HG03095 (cell line): ENCODE results near the gene KLHDC4.
"Not testable (repeated sequence)": the region's sequence is repeated elsewhere in the genome, so short reads cannot be mapped to it uniquely, and the experiment has no call there.

Experiments
- ATAC-seq: cut with Tn5 transposase; IDR thresholded peaks from one replicate; pipeline ENCODE4 v1.9.1; 2021; ENCODE audit warnings: moderate library complexity; ENCODE audit not compliant: unreplicated experiment

Gene KLHDC4

DNA sequence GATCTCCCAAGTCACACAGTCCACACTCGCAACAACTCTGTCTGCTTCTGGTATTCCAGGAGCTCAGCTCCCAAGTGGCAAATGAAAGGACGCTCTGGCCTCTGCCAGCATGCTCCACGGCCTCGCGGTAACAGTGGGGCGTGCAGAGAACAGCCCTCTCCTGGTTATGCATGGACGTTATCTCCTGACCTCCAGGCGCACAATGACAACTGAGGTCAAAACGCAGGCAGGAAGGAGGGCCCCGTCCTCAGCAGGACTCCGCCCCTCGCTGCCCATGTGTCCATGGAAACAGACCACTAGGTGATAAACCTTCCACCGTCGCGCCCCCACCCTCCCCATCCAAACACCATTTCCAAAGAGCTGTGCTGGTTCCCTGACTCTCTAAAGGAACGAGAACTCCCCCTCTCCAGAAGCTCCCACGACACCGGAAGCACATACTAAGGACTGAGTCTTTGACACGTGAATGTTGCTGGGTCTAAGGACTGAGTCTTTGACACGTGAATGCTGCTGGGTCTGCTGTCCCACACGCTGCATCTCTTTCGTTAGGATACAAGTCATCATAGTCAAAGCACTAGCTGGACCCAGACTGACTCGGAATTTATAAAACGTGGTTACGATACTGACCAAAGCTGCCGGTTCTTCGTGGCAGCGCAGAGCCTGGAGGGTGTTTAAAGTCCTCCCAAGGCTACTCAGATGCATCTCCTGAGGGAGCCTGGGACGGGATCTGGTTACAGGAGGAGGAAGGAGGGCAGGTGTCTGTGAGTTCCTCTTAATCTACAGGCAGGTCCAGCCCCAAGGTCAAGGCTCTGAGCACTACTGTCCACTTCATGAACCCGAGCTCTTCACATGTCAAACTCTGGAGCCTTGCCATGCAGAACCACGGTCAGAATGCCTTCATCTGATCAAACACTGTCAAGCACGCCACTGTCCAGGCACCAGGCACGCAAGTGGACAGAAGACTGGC lies 43.9 kb downstream of the KLHDC4 start:
- ATAC-seq = no peak

GRCh38 chr16:87720446-87720845 lies 45.3 kb downstream of the KLHDC4 start:
- ATAC-seq = no peak

GRCh38 chr16:87718831-87719230 lies 47.0 kb downstream of the KLHDC4 start:
- ATAC-seq = not testable (repeated sequence)

- no peak for ATAC-seq
Observed at GRCh38 chr16:87715658-87716057, 50.1 kb downstream of the KLHDC4 start.

GRCh38 chr16:87715231-87715630 lies 50.6 kb downstream of the KLHDC4 start:
- no peak for ATAC-seq

DNA sequence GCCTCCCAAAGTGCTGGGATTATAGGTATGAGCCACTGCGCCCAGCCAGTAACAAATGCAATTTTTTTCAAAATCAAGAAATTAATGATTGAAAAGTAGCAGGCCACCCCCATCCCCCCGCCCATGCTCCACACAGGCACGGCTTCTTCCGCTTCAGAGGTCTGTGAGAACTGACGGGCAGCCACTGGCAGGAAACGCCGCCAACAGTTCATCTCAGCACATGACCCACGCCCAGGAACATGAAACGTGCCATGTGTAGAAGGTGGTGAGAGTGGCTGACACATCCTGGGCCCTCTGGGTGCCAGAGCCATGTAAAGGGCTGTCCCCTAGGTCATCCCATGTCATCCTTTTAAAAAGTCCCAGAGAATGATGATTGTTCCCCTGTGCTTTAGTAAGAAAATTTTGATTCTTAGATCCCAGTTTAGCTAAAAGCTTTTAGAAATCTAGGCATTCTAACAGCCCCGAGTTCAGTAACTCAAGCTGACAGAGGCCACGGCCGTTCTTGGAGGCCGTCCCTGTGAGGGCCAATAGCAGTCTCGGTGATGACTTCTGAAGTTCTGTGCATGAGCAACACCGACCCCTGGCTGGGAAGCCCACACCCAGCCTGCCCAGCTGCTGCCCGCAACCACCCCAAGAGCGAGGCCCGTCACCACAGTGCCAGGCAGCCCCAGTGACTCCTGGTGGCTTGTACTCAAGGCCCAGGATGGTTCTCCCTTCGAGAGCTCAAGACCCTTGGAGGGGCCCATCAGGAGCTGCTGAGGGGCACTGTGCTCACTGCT lies 52.1 kb downstream of the KLHDC4 start:
- ATAC-seq = no peak

- ATAC-seq = no peak
Observed at GRCh38 chr16:87712184-87712762, 53.5 kb downstream of the KLHDC4 start.

DNA sequence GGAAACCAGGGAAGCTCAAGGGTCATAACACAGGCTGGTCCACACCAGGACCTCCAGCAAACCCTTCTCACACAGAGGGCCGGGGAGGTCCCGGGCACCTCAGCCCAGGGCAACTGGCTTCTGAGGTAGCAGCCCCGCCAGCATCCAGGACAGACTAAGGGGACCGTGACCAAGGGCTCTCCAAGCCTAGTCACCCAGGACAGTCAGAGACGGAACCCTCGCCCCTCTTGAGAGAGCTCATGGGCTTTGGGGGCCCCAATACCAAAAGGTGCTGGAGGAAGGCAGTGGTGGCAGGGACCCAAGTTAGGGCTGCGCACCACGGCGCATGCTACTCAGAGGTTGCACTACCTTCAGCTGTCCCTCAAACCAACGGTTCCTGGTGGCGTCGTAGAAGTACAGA lies 54.9 kb downstream of the KLHDC4 start:
- ATAC-seq = no peak

DNA sequence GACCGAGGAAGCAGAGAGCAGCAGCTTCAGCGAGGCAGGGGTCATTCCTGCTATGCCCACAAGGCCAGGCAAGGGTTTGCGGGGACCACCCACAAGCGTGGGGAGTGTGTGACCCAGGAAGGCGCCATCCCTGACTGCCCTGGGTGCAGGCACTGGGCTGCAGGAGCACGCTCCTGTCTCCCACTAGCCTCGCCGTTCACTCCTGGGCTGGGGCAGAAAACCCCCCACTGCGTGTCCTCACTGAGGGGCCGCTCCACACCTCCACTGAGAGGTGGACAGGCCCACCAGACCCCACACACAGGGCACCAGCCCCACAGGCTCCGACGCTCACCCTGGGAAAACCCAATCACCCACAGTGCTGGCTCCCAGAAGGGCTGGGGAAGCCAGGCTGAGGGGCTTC lies 56.1 kb downstream of the KLHDC4 start:
- ATAC-seq = no peak

GRCh38 chr16:87708881-87709638 lies 56.7 kb downstream of the KLHDC4 start:
- ATAC-seq = no peak

DNA sequence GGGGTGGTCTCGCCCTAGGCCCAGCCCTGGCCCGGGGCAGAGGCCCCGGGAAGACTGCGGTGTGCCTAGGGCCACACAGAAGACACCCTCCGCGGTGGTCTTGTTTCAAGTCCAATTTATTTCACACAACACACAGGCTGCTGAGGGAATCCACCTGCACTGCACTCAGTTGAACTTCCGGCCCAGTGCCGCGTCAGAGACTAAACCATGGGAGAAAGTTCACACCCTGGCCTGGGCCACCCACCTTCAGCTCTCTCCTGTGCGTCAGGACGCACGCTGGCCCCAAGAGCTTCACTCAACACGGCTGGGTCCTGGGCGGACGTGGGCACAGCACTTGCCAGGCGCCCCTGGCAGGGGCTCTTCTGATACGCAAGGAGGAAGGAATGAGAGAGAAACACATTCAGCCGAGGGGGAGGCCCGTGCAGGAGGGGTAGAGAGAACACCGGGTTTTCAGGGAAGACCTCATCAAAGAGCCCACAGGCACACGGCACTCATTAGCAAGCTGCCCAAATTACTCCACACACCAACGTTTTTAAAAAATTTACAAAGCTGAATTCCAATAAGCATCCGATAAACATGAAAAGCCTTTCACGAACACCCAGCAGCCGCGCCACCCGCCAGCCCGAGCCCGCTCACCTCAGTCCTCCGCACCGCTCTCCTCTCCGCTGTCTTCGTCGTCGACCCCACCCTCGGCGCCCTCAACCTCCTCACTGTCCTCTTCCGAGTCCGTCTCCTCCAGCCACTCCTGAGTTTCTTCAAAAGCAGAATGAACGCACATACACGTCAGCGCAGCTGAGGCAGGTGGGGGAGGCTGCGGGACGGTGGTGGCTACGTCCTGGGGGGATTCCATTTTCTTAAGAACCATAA lies 57.8 kb downstream of the KLHDC4 start:
- no peak for ATAC-seq

- ATAC-seq = no peak
Observed at GRCh38 chr16:87707097-87707496, 58.7 kb downstream of the KLHDC4 start.

GRCh38 chr16:87706278-87707000 lies 59.3 kb downstream of the KLHDC4 start:
- ATAC-seq = no peak

GRCh38 chr16:87705771-87706277 lies 60.0 kb downstream of the KLHDC4 start:
- no peak for ATAC-seq

GRCh38 chr16:87704754-87705353 lies 60.9 kb downstream of the KLHDC4 start:
- ATAC-seq = no peak

- ATAC-seq = no peak
Observed at GRCh38 chr16:87703835-87704375, 61.9 kb downstream of the KLHDC4 start.

- ATAC-seq = no peak
Observed at GRCh38 chr16:87703071-87703470, 62.7 kb downstream of the KLHDC4 start.

- peak; percentile 52 for ATAC-seq
Observed at GRCh38 chr16:87702325-87702811, 63.4 kb downstream of the KLHDC4 start.
